GM20000 (cell line): ENCODE data around the gene SCYL2.

Experiments used
- DNase-seq: peaks from one replicate; pipeline ENCODE4 v3.0.0; 2012; ENCODE audit warnings: low spot score
- CTCF ChIP-seq: IDR thresholded peaks from 2 replicates; pipeline ENCODE4 v1.5.1; 2012; ENCODE audit warnings: mild to moderate bottlenecking, control low read depth; ENCODE audit errors: extremely low read depth, missing control alignments

SCYL2 gene

GRCh38 chr12:100348657-100349454, 81.9 kb downstream of the SCYL2 start:
- no peak for TF ChIP-seq CTCF
- DNase-seq, result no peak

- no peak for DNase-seq
- TF ChIP-seq CTCF, result no peak
Measured at GRCh38 chr12:100356644-100357223, 89.8 kb downstream of the SCYL2 start, which contains the start of gene SLC17A8. Gene SLC17A8, plus strand, starts transcription at chr12:100357074. Its CDS starts 318 bp downstream, at chr12:100357392.

GRCh38 chr12:100359248-100359647, 92.3 kb downstream of the SCYL2 start:
- TF ChIP-seq CTCF, result no peak
- DNase-seq, result no peak

GRCh38 chr12:100359822-100360221, 92.8 kb downstream of the SCYL2 start:
- TF ChIP-seq CTCF, result no peak
- DNase-seq, result no peak

- DNase-seq, result no peak
- no peak for TF ChIP-seq CTCF
Measured at GRCh38 chr12:100360450-100360849, 93.5 kb downstream of the SCYL2 start.

- TF ChIP-seq CTCF, result no peak
- no peak for DNase-seq
Measured at GRCh38 chr12:100364324-100364723, 97.3 kb downstream of the SCYL2 start.

GRCh38 chr12:100365411-100365810, 98.4 kb downstream of the SCYL2 start:
- no peak for TF ChIP-seq CTCF
- DNase-seq, result no peak
